ENCODE measurements around the gene DUSP12.

DUSP12 gene

GRCh38 chr1:161771161-161771560 lies 21.6 kb downstream of the DUSP12 start:
- no peak for DNase-seq

DNA sequence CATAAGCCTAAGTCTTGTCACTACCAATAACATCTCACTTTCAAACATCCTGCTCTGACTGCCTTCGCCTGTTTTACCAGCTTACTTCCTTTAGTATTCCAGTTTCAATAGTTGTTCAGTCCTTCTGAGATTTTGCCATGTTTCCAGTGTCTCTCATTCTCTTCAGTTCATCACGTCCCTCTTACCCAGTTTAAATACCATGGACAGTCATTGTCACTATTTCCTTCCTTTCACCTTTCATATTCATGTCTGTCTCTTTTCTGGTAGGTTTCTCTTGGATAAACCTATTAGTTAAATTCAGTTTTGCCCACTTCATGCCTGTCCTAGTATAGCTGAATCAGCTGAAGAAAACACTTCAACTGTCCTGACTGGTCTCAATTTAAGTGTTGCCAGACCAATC lies 22.4 kb downstream of the DUSP12 start:
- DNase-seq = no peak

GRCh38 chr1:161772397-161772796 lies 22.8 kb downstream of the DUSP12 start:
- DNase-seq = peak; percentile 21

- no peak for DNase-seq
These were observed 24.2 kb downstream of the DUSP12 start for GRCh38 chr1:161773791-161774190.

DNA sequence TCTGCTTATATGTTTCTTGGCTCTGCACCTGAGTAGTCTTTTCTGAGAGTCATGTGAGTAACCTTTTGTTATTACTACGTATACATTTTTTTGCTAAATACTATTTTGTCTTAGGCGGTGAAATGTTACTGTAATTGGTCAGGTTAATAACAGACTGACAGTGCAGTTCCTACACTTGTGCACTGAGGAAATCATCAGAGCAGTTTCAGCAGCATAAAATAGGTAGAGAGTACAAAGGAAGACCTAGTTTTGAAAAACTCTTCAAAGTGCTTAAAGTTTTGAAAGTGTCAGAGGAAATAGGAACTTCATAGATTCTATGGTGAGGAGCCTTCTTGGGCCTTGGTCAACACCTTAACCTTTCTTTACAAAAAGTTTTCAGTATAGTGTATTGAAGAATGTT lies 27.7 kb downstream of the DUSP12 start:
- no peak for DNase-seq

DNA sequence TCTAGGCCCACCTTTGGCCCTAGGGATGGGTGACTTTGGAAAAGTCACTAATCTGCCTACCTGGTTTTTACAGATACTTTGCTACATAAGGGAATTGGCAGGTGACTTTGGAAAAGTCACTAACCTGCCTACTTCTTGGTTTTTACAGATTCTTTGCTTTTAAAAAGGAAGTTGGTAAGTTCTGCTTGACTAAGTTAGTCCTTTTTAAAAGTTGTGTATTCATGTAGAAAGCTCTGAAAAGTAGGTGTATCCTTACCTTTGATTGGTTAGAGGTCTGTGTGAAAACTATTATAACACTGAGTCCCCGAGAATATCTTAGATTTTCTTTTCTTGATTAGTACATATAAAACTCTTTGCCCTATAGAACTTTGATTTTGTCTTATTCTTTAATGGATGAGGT lies 28.9 kb downstream of the DUSP12 start:
- no peak for DNase-seq

DNA sequence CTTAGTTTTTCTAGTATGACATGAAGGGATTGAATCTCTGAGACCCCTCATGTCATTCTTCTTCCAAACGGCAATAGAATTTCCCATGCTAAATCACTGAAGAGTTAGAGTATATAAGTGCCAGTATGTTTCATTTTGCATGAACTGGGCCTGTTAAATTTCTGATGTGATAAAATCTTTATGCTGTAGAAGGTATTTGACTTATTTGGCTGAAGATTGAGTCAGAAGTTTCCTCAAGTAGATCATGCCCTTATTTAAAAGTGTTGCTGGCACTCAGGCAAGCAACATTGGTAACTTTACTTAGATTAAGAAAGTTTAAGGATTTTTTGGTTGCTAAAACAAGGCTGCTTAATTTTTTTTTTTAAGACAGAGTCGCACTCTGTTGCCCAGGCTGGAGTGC lies 29.8 kb downstream of the DUSP12 start:
- DNase-seq = no peak

- no peak for DNase-seq
These were observed 32.4 kb downstream of the DUSP12 start for GRCh38 chr1:161781995-161782394.

GRCh38 chr1:161782886-161783285 lies 33.3 kb downstream of the DUSP12 start:
- no peak for DNase-seq

DNA sequence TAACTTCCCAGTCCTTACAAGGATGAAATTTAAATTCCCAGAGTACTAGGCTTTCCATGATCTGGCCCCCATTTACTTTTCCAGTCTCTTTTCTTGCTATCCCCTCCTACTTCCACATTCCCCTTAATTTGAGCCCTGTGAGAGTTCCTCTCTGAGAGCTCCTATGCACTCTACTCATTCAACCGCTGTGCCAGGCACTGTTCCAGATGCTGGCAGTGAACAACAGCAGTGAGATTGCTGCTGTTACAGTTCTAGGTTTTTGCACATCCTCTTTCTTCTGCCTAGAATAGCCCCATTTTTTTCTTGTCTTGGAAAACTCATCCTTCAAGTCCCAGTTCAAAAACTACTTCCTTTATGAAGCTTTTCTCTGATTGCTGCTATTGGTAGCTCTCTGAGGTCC lies 35.4 kb downstream of the DUSP12 start:
- DNase-seq = peak; percentile 50

DNA sequence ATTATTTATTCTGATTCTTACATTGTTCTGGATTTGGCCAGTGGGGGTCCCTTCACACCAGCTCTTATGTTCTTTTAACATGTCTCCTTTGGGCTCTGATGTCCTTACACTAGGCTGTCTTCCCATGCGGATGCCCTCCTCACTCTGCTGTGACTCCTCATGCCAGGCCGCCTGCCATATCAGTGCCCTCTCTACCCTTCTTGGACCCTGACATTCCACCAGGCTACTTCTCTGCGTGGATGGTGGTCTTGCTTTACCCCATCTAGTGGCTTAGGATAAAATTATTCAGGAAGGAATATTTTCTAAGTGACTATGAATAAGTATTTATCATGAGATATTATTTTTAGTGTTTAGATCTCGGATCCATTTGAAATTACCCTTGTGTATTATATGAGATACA lies 37.8 kb downstream of the DUSP12 start:
- no peak for DNase-seq

- no peak for DNase-seq
These were observed 41.2 kb downstream of the DUSP12 start for GRCh38 chr1:161790587-161791317.

GRCh38 chr1:161791904-161792655 lies 42.5 kb downstream of the DUSP12 start:
- no peak for DNase-seq

- peak; percentile 57 for DNase-seq
These were observed 43.2 kb downstream of the DUSP12 start for GRCh38 chr1:161792740-161793139.

DNA sequence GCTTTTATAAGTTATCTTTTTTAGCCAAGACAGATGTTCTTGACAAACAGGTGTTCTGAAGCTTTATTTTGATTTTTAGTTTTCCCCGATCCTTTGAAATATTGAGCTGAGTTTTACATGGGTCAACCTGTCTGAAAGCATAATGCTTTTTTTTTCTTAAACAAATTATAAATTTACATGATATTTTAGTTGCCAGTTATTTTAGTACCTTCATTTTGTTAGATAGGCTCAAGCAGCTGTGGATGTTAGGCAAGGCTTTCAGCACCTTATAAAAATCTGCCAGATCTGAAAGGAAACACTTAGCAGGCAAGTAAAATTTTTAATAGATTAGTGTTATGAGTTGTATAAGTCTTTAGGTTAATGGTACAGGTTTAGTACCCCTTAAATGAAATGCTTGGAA lies 50.2 kb downstream of the DUSP12 start:
- DNase-seq = no peak

GRCh38 chr1:161801955-161802354 lies 52.4 kb downstream of the DUSP12 start:
- peak; percentile 53 for DNase-seq

DNA sequence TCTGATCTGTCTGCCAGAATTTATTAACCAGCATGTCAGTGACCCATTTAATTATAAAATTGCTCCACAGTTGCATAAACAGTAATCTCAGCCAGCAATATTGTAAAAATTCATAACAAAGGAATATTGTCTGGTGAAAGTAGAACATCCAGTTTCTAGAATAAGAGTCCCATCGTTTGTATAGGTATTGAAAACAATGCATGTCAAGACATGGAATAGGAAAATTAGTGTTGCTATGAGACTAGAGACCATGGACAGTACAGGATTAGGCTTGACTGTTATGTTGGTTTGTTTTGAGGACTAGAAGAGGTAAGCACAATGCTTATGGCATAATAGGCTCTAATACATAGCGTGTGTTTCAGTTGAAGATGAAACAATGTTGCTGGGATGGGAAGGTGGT lies 53.6 kb downstream of the DUSP12 start:
- DNase-seq = no peak

GRCh38 chr1:161805399-161806197 lies 56.0 kb downstream of the DUSP12 start:
- no peak for DNase-seq

All from midbrain (tissue), 1 donor.